Measurements from ENCODE around the gene CNPY2.

CNPY2 gene

GRCh38 chr12:56297400-56297799, 18.4 kb downstream of the CNPY2 start:
- TF ChIP-seq EGR1 (IDR thresholded peaks at IDR 0.05) (no peak), CEBPB (IDR thresholded peaks at IDR 0.05) (no peak)
- TF ChIP-seq, protein P1, sequence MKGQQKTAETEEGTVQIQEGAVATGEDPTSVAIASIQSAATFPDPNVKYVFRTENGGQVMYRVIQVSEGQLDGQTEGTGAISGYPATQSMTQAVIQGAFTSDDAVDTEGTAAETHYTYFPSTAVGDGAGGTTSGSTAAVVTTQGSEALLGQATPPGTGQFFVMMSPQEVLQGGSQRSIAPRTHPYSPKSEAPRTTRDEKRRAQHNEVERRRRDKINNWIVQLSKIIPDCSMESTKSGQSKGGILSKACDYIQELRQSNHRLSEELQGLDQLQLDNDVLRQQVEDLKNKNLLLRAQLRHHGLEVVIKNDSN (IDR thresholded peaks at IDR 0.05) = no peak

GRCh38 chr12:56296295-56296694, 19.5 kb downstream of the CNPY2 start:
- TF ChIP-seq YY1 (IDR thresholded peaks at IDR 0.05; ENCODE audit: low read depth) (no peak), EP300 (IDR thresholded peaks at IDR 0.05; ENCODE audit: borderline replicate concordance) (no peak), TCF12 (IDR thresholded peaks at IDR 0.05; ENCODE audit: low read depth) (no peak)
- TF ChIP-seq, protein P1 (IDR thresholded peaks at IDR 0.05) = no peak

DNA sequence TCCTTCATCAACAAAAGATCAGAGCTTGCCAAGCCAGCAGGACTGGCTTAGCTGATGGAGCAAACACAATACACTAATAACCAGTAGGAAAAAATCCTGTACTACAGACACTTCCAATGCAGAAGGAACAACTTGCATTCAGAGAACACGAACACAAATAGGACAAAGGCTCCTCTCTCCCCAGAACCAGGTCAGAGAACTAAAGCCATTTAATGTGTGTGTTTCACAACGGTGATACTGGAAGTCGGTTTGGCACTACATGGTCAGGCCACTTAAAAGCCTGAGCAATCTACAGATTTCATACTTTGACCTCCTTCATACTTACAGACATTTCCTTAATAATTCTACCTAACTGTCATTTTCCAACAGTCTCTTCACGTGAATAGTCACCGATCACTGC, 22.0 kb downstream of the CNPY2 start:
- TF ChIP-seq, protein P2, sequence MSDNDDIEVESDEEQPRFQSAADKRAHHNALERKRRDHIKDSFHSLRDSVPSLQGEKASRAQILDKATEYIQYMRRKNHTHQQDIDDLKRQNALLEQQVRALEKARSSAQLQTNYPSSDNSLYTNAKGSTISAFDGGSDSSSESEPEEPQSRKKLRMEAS (IDR thresholded peaks at IDR 0.05) = no peak
- TF ChIP-seq CREB1 (IDR thresholded peaks at IDR 0.05; ENCODE audit: low read depth) (no peak), TEAD4 (IDR thresholded peaks at IDR 0.05) (no peak), EGR1 (IDR thresholded peaks at IDR 0.05) (no peak), TCF12 (IDR thresholded peaks at IDR 0.05; ENCODE audit: low read depth) (no peak), EP300 (IDR thresholded peaks at IDR 0.05; ENCODE audit: borderline replicate concordance) (no peak), ZBTB7A (IDR thresholded peaks at IDR 0.05; ENCODE audit: low read depth) (no peak), TAF1 (IDR thresholded peaks at IDR 0.05; ENCODE audit: low read depth) (no peak), FOXM1 (IDR thresholded peaks at IDR 0.05; ENCODE audit: borderline replicate concordance, low read depth) (no peak)
- TF ChIP-seq, protein P3, sequence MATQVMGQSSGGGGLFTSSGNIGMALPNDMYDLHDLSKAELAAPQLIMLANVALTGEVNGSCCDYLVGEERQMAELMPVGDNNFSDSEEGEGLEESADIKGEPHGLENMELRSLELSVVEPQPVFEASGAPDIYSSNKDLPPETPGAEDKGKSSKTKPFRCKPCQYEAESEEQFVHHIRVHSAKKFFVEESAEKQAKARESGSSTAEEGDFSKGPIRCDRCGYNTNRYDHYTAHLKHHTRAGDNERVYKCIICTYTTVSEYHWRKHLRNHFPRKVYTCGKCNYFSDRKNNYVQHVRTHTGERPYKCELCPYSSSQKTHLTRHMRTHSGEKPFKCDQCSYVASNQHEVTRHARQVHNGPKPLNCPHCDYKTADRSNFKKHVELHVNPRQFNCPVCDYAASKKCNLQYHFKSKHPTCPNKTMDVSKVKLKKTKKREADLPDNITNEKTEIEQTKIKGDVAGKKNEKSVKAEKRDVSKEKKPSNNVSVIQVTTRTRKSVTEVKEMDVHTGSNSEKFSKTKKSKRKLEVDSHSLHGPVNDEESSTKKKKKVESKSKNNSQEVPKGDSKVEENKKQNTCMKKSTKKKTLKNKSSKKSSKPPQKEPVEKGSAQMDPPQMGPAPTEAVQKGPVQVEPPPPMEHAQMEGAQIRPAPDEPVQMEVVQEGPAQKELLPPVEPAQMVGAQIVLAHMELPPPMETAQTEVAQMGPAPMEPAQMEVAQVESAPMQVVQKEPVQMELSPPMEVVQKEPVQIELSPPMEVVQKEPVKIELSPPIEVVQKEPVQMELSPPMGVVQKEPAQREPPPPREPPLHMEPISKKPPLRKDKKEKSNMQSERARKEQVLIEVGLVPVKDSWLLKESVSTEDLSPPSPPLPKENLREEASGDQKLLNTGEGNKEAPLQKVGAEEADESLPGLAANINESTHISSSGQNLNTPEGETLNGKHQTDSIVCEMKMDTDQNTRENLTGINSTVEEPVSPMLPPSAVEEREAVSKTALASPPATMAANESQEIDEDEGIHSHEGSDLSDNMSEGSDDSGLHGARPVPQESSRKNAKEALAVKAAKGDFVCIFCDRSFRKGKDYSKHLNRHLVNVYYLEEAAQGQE (IDR thresholded peaks at IDR 0.05; ENCODE audit: low read depth) = no peak
- TF ChIP-seq, protein P1 (IDR thresholded peaks at IDR 0.05) = no peak

- TF ChIP-seq CREB1 (IDR thresholded peaks at IDR 0.05; ENCODE audit: low read depth) (no peak), EGR1 (IDR thresholded peaks at IDR 0.05) (no peak), EP300 (IDR thresholded peaks at IDR 0.05; ENCODE audit: borderline replicate concordance) (no peak), YY1 (IDR thresholded peaks at IDR 0.05; ENCODE audit: low read depth) (no peak), CEBPB (IDR thresholded peaks at IDR 0.05) (no peak)
- TF ChIP-seq, protein P1 (IDR thresholded peaks at IDR 0.05) = no peak
- TF ChIP-seq, protein P3 (IDR thresholded peaks at IDR 0.05; ENCODE audit: low read depth) = no peak
These were observed 26.9 kb downstream of the CNPY2 start for GRCh38 chr12:56288705-56289387.

GRCh38 chr12:56286044-56286830, 29.6 kb downstream of the CNPY2 start:
- TF ChIP-seq, protein P2 (IDR thresholded peaks at IDR 0.05) = no peak
- no peak for TF ChIP-seq RAD21 (IDR thresholded peaks at IDR 0.05; ENCODE audit: low read depth)
- no peak for TF ChIP-seq ZBTB7A (IDR thresholded peaks at IDR 0.05; ENCODE audit: low read depth)
- TF ChIP-seq, protein P3 (IDR thresholded peaks at IDR 0.05; ENCODE audit: low read depth) = no peak
- no peak for TF ChIP-seq TEAD4 (IDR thresholded peaks at IDR 0.05)
- no peak for TF ChIP-seq EGR1 (IDR thresholded peaks at IDR 0.05)
- TF ChIP-seq YY1 (IDR thresholded peaks at IDR 0.05; ENCODE audit: low read depth) = no peak
- TF ChIP-seq CEBPB (IDR thresholded peaks at IDR 0.05) = no peak
- TF ChIP-seq, protein P1 (IDR thresholded peaks at IDR 0.05) = no peak
- TF ChIP-seq TAF1 (IDR thresholded peaks at IDR 0.05; ENCODE audit: low read depth) = no peak
- TF ChIP-seq CREB1 (IDR thresholded peaks at IDR 0.05; ENCODE audit: low read depth) = no peak

Measured in Ishikawa (cell line).